ENCODE data around the gene ABTB1. TPM values are rescaled to one million over a fixed set of nuclear protein-coding genes. Genes with fewer than 3 reads are reported as not detected.
A peak's percentile ranks its signal among the peaks of the same experiment; 100 is the strongest.

Gene ABTB1
- total RNA-seq, 6 experiments from 2014 or later = 9.5 to 14.0 (median 11.5) TPM

- no peak for DNase-seq
- Mint-ChIP-seq H3K4me3 (no peak overlapping the region), H3K27me3 (ENCODE audit: insufficient read depth) (peaks cover 3% of the 10 kb centered on the region), H3K9me3 (no peaks in the 10 kb centered on the region), H3K27ac (no peak overlapping the region), H3K36me3 (ENCODE audit: low read depth) (no peaks in the 10 kb centered on the region), H3K4me1 (ENCODE audit: low read depth) (peaks cover 29% of the 10 kb centered on the region)
- no peak for TF ChIP-seq CTCF (IDR thresholded peaks at IDR 0.05)
These were observed 3.1 kb upstream of the ABTB1 start for GRCh38 chr3:127669541-127670228.

GRCh38 chr3:127670229-127670559 is 2.6 kb upstream of the ABTB1 start:
- Mint-ChIP-seq H3K27me3 (ENCODE audit: insufficient read depth) (peaks cover 3% of the 10 kb centered on the region), H3K27ac (no peak overlapping the region), H3K36me3 (ENCODE audit: low read depth) (no peaks in the 10 kb centered on the region), H3K9me3 (no peaks in the 10 kb centered on the region), H3K4me1 (ENCODE audit: low read depth) (peaks cover 25% of the 10 kb centered on the region), H3K4me3 (no peak overlapping the region)
- TF ChIP-seq CTCF (IDR thresholded peaks at IDR 0.05) = no peak
- DNase-seq = no peak

- DNase-seq = no peak
- Mint-ChIP-seq H3K27me3 (ENCODE audit: insufficient read depth) (peaks cover 3% of the 10 kb centered on the region), H3K27ac (no peak overlapping the region)
These were observed 1.8 kb upstream of the ABTB1 start for GRCh38 chr3:127670761-127671522.

DNA sequence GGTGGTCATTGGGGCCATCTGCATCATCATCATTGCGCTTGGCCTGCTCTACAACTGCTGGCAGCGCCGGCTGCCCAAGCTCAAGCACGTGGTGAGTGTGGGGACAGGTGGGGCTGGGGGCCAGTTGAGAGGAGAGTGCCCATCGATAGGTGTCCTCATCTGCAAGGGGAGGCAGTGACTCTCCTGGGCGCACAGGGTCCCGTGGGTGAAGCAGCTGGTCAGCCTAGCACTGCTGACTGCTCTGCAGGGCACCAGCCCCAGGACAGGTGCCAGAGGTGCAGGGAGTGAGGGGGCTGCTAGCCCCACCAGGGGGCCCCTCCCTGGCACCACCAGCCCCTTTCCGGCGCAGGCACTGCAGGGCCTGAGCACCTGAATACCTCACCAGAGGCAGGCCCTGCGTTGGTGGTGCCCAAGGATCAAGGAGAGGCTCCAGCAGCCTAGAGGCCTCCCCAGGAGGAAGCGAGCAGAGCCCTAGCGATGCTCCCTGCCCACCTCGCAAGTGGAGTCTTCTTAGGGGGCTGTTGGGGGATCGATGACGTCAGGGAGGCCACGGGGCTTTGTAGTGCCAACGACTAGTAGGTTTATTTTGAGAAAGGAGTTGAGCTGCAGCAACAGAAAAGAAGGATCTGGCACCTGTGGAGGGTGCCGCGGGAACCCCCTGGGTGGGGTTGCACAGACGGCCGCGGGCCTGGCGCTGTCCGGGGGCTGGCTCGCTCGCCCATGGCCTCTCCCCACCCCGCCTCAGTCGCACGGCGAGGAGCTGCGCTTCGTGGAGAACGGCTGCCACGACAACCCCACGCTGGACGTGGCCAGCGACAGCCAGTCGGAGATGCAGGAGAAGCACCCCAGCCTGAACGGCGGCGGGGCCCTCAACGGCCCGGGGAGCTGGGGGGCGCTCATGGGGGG is 976 bp upstream of the ABTB1 start:
- H3K9me3 Mint-ChIP-seq = no peaks in the 10 kb centered on the region
- H3K4me3 Mint-ChIP-seq = peak overlapping the region; percentile 87
- H3K27ac Mint-ChIP-seq = peak overlapping the region; percentile 91
- 0 out of 2 replicates have a peak, but pooled peaks cover 3% of the 10 kb centered on the region for H3K36me3 Mint-ChIP-seq (ENCODE audit: low read depth)
- peaks cover 17% of the 10 kb centered on the region for H3K4me1 Mint-ChIP-seq (ENCODE audit: low read depth)
- H3K27me3 Mint-ChIP-seq (ENCODE audit: insufficient read depth) = peaks cover 3% of the 10 kb centered on the region
- DNase-seq = no peak
- TF ChIP-seq CTCF (IDR thresholded peaks at IDR 0.05) = no peak

More at GRCh38 chr3:127670761-127671522, 1.8 kb upstream of the ABTB1 start:
- Mint-ChIP-seq H3K36me3 (ENCODE audit: low read depth) (0 out of 2 replicates have a peak, but pooled peaks cover 3% of the 10 kb centered on the region), H3K9me3 (no peaks in the 10 kb centered on the region), H3K4me1 (ENCODE audit: low read depth) (peaks cover 18% of the 10 kb centered on the region), H3K4me3 (peak overlapping the region; percentile 29; the same call in 1 of the 2 replicates)
- no peak for TF ChIP-seq CTCF (IDR thresholded peaks at IDR 0.05)

Data from HFFc6 (cell line).